Measurements from ENCODE around the gene EFCC1.

DNA sequence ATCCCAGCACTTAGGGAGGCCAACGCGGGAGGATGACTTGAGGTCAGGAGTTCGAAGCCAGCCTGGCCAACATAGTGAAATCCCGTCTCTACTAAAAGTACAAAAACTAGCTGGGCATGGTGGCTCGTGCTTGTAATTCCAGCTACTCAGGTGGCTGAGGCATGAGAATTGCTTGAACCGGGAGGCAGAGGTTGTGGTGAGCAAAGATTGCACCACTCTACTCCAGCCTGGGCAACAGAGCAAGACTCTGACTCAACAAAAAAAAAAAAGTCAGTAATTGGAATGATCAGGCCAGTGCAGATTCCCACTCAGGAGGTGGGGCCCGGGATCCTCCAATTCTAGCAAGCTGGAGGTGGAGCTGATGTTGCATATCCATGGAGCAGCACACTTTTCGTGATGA, 12.8 kb upstream of the EFCC1 start:
- TF ChIP-seq, protein P1, sequence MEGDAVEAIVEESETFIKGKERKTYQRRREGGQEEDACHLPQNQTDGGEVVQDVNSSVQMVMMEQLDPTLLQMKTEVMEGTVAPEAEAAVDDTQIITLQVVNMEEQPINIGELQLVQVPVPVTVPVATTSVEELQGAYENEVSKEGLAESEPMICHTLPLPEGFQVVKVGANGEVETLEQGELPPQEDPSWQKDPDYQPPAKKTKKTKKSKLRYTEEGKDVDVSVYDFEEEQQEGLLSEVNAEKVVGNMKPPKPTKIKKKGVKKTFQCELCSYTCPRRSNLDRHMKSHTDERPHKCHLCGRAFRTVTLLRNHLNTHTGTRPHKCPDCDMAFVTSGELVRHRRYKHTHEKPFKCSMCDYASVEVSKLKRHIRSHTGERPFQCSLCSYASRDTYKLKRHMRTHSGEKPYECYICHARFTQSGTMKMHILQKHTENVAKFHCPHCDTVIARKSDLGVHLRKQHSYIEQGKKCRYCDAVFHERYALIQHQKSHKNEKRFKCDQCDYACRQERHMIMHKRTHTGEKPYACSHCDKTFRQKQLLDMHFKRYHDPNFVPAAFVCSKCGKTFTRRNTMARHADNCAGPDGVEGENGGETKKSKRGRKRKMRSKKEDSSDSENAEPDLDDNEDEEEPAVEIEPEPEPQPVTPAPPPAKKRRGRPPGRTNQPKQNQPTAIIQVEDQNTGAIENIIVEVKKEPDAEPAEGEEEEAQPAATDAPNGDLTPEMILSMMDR (IDR thresholded peaks at IDR 0.05), result no peak
- TF ChIP-seq POLR2A (IDR thresholded peaks at IDR 0.05), result no peak

Measured in Peyer's patch (tissue), 4 donors.